HG02759 (cell line): ENCODE results near the gene TAF4.

ENCODE experiments used
- ATAC-seq: cut with Tn5 transposase; IDR thresholded peaks from one replicate; pipeline ENCODE4 v1.9.1; 2021; ENCODE audit warnings: mild to moderate bottlenecking, moderate library complexity; ENCODE audit not compliant: unreplicated experiment

TAF4 gene

GRCh38 chr20:62022575-62023139 lies 43.0 kb downstream of the TAF4 start:
- no peak for ATAC-seq

DNA sequence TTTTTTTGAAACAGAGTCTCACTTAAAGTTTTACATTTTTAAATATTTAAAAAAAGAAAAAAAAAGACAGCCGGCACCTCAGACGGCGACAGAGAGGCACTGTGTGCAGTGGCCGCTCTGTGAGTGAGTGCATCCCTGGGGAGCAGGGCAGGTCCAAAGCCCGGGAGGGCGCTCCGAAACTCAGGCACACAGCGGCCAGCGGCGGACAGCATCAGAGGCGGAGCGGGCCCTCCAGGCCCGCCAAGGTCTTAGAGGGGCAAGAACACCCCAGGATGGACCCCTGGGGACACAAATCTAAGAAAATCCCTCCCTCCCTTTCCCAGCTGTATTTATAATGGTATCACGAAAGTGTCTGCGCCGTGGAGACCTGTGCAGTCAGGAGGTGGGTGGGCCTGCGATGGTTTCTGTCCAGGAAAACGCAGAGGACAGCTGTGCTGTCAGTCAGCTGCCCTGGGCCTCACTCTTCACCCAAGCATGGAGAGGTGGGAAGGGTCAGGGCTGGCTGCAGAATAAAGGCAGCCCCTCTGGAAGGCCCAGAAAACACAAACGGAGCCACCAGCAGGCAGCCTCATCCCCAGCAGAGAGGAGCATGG lies 43.8 kb downstream of the TAF4 start:
- no peak for ATAC-seq

DNA sequence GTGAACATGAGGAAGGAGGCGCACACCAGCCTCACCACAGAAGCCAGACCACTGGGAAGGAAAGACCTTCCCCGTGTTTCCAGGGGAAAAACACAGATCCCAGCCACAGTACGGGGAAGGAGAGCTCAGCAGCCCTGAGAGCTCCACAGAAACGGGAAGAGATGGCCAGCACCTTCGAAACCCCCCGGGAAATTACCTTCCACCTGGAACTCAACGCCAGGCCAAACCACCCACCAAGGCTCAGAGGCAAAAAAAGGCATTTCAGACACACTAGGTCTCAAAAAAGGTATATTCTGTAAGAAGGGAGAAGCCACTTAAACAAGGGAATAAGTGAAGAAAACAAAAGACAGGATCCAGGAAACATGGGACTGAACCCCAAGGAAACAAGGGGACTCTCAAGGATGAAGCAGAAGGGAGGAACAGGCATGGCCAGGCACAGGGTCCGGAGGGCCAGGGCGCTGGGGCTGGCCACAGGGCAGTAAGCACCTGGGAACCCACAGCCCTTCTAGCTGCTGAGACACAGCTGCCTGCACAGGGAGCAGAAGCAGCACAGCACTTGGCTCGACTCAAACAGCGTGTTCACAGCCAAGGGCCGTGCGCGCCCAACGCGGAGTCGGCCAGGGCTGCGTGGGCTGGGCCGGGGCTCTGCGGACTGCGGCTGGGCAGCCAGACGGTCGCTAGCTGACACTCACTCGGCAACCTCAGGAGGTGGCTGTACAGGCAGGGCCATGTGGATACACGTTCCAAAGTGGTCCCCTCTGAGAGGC lies 44.6 kb downstream of the TAF4 start:
- no peak for ATAC-seq

DNA sequence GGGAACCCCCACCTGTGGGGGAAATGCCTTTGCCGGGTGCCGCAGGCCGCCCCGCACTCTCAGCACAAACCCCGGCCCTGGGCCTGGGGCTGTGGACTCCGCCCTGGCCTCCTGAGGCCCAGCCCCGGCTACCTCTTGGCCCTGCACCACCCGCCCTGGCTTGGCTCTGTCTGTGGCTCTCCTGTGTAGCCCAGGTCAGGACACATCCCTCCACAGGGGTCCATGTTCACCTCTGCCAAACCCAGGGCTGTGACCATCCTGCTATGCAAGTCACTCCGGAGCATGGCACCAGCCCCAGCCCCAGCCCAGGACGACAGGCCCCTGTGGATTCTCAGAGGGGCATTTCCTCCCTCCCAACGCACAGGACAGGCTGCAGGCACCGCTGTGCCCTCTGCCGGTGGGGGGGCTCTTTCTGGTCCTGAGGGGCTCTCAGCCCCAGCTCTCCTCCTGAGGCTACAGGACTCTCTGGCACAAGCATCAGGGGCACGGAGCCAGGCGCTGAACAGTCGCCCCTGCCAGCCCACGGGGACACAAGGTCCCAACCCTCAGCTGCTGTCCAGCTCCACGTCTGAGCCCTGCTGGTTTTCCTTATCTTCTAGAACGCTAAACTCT lies 45.7 kb downstream of the TAF4 start:
- ATAC-seq, result no peak

GRCh38 chr20:62019144-62019805 lies 46.4 kb downstream of the TAF4 start:
- ATAC-seq, result no peak

GRCh38 chr20:62018437-62019143 lies 47.1 kb downstream of the TAF4 start:
- ATAC-seq, result no peak

- ATAC-seq, result no peak
Observed at GRCh38 chr20:62015540-62016288, 50.0 kb downstream of the TAF4 start.

GRCh38 chr20:62014889-62015537 lies 50.7 kb downstream of the TAF4 start:
- no peak for ATAC-seq

GRCh38 chr20:62014488-62014775 lies 51.2 kb downstream of the TAF4 start:
- no peak for ATAC-seq

GRCh38 chr20:62012631-62013030 lies 53.0 kb downstream of the TAF4 start:
- ATAC-seq, result no peak

GRCh38 chr20:62011938-62012534 lies 53.6 kb downstream of the TAF4 start:
- ATAC-seq, result no peak

- ATAC-seq, result no peak
Observed at GRCh38 chr20:62011403-62011790, 54.3 kb downstream of the TAF4 start.

DNA sequence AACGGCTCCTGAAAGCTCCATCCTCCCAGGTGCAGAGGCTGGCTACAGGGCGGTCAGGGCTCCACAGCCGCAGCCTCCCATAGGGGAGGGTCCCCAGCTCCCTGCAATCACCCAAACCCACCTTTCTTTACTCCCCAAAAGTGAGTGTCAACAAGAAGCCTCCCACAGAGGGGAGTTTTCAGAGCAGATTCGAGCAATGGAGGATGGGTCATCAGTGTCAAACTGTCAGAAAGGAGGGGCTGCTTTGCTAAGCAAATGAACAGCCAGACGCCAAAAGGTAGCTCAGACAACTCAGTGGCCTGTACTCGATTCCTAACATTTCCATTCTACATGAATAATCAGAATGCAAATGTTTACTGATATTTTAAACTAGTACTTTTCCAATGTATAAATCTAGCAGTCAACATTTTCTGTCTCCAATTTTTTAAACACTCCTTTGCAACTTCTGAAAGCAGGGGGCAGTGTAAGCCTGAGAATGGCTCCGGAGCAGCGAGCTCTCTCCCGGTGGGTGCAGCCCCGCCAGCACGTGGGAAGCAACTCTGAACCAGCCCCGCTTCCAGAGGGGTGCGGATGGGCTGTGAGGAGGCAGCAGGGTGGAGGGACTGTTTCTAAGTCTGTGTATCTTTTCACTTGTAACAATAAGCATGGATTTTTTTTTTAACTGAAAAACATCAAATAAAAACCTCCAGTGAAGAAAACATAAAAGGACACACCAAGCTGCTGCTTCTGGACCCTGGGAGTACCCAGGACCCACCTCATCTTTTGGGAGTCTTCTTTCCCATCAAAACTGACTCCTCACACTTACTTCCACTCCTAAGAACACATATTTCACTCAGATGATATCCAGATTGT lies 54.9 kb downstream of the TAF4 start:
- ATAC-seq, result no peak

DNA sequence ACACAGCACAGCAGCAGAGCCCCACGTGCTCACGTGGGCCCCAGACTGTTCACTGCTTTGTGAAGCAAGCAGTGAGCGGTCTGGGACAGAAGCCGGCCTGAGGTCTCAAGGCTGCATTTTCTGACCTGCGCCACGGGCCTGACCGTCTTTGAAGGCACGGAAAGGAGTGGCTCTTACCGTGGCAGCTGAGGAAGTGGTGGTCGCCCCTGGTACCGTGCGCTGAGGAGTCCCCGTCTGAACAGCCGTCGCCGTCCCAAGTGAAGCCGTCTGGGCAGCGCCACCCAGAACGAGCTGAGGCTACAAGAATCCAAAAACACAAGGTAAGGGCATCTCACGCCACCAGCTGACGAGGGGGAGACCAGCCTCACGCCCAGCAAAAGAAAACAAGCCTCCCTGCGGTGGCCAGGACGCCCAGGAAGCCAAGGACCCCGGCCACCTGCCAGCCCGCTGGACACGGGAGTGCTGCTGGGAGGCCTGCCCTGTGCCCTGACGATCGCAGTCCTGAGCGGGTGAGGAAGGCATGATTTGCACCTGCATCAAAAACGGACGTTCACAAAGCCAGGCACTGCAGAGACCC lies 55.7 kb downstream of the TAF4 start:
- ATAC-seq, result no peak

- no peak for ATAC-seq
Observed at GRCh38 chr20:62009322-62009721, 56.4 kb downstream of the TAF4 start.

- ATAC-seq, result no peak
Observed at GRCh38 chr20:62008643-62009183, 57.0 kb downstream of the TAF4 start.

- ATAC-seq, result no peak
Observed at GRCh38 chr20:62007127-62007647, 58.5 kb downstream of the TAF4 start.

DNA sequence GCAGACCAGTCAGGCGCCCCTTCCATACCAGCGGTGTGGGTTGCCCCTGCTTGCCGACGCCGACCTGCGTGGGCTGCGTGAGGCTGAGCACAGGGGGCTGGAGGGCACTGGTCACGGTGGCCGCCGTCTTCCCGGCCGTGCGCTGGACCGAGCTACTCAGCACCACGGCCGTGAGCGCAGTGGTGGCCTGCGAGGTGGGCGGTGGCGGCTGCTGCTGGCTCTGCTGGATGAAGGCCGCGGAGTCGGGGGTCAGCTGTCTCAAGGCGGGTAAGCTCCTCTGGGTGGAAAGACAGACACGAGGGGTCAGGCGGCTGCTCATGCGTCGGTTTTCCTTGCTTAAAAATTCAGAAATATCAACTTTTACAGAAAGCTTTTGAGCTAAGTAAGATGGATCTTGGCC lies 59.2 kb downstream of the TAF4 start:
- no peak for ATAC-seq
